ENCODE results near the gene SERPINA4. TPM values are rescaled to one million over a fixed set of nuclear protein-coding genes. Genes with fewer than 3 reads are reported as not detected.
A peak's percentile ranks its signal among the peaks of the same experiment; 100 is the strongest.

The SERPINA4 gene
- total RNA-seq, 1 experiment from 2014 or later, result not detected

DNA sequence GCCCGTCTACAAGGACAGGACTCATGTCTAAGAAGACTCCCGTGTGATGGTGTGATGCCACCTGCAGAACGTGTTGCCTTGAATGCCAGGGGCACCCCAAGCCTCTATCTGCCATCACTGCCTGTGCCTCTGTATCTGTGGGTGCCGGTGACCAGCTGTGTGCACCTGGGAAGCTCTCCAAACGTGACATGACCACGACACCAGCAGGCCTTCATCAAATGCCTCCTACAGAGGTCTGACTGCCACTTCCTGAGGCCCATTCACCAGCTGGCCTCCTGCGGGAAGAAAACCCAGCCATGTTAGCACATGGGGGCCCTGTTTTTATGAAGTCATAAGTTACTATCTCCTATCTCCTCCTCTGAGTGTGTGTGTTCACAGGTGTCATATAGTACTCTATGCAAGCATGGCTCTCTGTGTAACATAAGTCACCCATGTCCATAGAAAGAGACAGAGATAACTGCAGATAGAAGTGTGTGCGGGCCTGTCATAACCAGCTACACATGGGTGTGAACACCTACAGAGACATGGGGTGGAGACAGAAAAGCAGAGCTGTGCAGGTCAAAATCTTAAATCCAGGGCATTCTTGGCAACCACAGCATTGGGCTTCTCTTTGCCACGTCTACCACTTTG lies 18.3 kb upstream of the SERPINA4 start:
- DNase-seq (ENCODE audit: low read depth), result no peak

DNA sequence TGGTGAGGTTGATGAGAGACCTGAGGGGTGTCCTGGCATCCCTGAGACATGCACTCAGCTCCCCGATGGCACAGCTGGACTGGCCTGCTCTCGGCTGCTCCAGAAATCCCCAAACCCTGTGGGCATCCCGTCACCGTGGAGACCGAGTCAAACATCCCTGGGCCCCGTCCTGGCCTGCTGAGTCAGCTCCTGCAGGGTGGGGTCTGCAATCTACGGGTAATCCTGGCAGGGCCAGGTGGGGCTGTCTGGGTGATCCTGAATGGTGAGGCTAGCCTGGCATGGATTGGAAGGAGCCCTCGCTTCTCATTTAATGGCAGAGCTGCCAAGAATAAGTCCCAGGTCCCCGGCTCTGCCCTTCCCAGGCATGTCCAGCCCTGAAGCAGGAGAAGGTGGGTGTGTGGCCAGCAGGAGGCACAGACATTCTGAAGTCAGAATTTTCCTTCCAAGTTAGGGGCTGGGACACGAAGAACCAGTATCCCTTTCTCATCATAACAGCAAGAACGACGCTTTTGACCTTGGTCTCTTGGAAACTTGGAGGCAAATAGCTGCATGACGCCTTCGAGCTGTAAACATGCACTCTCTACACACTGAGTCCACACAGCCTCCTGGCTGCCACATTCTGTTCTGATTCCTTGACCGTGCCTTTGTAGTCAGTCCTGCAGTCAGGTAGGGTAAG lies 17.7 kb upstream of the SERPINA4 start:
- peak; percentile 53 for DNase-seq (ENCODE audit: low read depth)

DNA sequence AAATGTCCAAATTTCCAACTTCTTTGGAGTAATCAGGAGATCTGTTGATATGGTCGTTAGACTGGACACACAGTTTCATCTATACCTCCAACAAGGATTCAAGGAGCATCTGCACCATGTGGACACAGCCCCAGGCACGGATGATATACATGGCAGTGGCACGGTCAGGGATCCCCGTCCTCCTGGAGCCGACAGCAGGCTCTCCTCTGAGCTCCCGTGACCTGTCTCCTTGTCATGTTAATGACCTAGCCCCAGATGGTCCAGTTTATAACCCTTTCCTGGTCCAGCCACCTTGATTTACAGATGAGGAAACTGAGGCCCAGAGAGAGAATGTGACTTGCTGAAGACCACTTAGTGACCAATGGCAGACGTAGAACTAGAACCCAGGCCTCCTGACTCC lies 16.5 kb upstream of the SERPINA4 start:
- DNase-seq (ENCODE audit: low read depth), result no peak

DNA sequence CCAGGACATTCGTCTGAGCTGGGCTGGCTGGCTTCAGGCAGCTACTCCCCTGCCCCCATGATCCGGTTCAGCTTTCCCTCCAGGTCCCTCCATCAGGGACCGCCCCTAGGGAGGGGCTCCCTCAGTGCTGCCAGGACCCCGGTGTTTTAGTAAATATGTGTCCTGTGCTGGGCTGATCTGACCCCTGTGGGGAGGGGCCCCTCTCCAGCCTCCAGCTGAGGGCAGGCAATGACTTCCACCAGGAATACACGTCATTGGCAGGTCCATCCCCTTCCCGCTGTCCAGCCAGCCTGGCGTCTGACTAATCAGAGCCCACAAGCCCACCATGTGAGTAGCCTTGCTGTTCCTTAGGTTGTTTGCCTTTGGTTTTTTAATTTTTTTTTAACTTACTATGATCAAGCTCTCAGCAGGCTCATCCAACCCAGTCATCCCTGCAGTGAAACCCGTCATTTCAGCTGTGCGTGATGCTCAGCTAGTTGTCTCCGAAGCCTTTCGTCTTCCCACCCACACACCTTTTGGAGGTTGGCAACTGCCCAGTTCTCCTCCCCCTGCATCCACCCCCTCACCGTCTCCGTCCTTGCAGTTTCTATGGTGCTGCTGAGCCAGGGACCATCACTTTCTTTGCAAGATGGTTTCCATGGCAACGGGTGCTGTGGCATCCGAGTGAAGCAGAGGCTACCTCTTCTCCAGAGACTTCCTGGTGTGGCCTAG lies 16.0 kb upstream of the SERPINA4 start:
- DNase-seq (ENCODE audit: low read depth), result no peak

DNA sequence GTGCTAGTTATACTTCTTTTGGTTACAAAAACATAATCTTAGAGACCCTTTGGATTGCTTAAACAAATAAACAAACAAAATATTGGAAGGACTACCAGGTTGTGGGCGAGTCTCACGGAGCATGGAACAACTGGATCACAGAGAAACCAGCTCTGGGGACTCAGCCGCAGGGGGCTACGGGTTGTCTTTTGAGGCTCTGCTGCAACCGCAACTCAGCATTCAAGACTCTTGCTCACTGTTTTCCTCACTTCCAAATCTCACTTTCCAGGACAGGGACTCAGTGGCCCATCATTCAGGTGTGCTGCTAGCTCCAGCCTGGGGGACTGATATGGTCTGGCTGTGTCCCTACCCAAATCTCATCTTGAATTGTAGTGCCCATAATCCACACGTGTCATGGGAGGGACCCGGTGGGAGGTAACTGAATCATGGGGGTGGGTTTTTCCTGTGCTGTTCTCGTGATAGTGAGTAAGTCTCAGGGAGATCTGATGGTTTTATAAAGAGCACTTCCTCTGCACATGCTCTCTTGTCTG lies 14.0 kb upstream of the SERPINA4 start:
- no peak for DNase-seq (ENCODE audit: low read depth)

DNA sequence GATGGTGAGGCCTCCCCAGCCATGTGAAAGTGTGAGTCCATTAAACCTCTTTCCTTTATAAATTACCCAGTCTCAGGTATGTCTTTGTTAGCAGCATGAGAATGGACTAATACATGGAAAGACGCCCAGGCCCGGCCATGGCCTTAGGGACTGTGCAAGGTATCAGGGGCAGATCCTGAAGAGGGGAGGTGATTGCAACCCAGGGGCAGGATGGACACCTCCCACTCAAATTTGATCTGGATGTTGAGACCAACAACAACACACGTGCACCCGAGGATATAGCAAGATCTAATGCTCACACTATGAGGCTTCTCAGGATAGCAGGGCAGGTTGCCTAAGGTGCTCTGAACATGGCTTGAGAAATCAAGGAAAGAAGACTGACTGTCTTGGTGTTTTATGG lies 13.5 kb upstream of the SERPINA4 start:
- DNase-seq (ENCODE audit: low read depth), result no peak

DNA sequence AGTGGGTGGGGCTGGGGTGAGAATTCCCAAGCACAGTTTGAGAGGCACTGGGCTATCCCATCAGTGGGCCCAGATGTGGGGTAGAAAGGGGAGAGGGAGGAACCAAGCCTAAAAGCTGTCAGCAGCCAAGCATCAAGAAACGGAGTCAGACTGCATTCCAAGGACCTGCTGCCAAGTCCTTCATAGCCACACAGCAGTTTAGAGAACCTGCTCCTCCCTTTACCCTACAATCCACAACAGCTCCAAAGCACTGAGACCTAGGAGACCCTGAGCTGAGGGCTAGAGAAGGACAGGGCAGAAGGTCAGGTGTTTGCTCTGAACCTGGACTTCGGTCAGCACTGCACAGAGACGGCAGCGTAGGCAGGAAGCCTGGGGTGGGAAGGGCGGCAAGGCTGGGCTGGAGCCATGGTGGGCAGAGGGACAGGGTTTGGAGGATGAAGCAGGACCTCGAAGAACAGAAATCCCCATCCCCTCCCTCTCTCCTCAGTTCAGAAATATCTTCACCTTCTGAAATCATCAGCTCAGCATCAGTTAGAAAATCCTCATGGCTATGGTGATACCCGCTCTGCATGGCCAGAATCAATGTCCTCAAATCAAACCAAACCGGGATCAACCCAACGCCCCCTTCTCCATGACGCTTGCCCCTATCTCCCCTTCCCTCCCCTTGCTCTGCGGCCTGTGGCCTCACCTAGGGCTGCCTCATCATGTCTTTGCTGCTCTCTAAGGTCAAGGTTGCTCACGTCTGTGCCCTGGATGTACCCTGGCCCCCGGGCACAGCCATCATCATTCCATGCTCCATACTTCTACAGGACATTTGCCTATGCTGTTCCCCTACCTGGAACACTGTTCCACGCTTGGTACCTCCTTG lies 12.9 kb upstream of the SERPINA4 start:
- DNase-seq (ENCODE audit: low read depth), result no peak

DNA sequence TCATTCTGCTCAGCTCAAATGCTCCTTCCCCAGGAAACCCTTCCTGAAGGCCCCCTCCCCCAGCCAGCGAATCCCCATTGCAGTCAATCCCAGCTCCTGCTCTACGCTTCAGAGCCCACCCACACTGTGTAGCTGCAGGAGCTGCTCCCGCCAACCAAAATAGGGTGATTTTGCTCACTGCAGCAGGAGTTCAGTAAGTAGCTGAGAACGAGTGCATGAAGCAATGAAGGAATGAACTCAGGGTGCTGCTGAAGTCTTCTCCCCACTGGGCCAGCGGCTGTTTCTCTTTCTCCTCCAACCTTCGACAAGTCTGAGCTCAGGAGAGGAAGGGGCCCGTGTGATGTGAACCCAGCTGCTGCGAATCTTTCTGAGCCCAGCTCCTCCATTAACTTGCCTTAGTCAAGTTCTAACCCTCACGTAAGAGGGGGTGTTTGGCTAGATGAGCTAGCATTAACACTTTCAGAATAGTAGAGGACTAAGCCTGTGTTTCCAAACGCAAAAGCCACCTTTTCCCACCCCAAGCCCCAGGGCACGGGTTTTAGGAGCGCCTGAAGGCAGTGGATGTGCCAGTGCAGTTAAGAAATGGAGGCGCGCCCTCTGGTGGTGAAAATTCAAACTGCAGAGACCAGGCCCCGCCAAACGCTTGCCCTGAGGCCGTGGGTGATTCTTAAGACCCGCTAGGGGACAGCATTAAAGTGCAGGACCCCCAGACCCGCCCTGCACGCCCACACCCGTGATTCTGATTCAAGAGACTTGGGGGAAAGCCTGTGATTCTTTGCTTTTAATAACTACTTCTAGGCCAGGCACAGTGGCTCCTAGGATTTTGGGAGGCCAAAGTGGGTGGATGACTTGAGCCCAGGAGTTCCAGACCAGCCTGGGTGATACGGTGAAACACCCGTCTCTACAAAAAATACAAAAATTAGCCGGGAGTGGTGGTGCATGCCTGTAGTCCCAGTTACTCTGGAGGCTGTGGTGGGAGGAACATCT lies 11.9 kb upstream of the SERPINA4 start:
- peak; percentile 59 for DNase-seq (ENCODE audit: low read depth)

DNA sequence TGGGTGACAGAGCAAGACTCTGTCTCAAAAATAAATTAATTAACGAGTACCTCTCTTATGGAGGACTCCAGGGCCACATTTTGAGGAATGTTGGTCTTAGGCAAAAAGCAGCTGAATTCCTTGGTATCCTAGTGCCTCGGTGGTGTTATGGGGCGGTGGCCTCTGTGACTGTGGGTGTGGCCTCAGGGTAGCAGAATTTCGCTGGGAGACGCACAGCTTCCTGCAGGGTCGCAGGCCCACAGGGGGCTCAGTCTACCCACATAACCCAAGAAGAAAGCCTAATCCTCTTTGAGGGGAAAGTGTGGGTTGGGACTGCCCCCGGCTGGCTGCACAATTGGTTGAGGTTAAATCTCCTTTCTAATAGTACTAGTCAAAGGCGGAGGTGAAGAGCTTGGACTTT lies 11.2 kb upstream of the SERPINA4 start:
- no peak for DNase-seq (ENCODE audit: low read depth)

DNA sequence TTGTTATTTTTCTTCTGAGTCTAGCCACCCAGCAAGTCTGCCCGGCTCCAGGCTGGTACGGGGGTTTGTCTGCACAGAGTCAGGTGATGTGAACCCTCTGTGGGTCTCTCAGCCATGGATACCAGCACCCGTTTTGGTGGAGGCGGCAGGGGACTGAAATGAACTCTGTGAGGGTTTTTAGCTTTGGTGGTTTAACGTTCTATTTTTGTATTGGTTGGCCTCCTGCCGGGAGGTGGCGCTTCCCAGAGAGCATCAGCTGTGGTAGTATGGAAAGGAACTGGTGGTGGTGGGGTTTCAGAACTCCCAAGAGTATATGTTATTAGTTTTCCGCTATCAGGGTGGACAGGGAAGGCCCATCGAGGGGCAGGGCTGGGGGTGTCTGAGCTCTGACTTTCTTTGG lies 5.3 kb upstream of the SERPINA4 start:
- no peak for DNase-seq (ENCODE audit: low read depth)

DNA sequence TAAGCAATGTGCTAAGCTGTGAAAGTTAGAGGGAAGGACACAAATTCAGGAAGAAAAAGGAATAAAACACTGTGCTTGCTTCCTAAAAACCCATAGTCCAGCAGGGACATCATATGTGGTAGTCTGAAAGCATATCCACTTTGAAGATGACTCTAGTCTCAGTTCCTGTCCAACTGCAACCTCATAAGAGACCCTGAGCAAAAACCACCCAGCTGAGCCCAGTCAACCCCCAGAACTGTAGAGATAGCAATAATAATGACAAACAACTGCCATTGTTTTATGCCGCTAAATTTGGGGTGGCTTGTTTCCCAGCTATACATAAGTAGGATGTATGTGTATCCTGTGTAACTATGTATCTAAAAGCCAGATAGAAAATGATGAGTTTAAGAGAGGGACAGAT lies 3.9 kb upstream of the SERPINA4 start:
- DNase-seq (ENCODE audit: low read depth), result no peak

DNA sequence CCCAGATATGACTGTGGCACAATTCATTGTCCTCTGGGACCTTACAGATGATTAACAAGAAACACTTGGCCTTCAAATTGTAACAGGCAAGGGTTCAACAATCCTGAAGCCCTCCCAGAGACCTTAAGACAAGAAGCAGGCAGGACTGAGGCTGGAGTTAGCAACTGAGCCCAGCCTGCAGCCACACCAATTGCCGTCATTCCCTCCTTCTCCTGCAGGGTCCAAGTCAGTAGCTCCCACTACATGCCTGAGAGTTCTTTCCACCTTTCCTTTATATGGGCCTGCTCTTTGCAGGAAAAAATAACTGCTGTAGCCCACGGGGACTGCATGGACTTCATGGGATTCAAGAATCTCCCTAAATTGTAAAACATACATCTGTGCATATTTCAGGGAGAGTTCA lies 2.4 kb upstream of the SERPINA4 start:
- DNase-seq (ENCODE audit: low read depth), result no peak

DNA sequence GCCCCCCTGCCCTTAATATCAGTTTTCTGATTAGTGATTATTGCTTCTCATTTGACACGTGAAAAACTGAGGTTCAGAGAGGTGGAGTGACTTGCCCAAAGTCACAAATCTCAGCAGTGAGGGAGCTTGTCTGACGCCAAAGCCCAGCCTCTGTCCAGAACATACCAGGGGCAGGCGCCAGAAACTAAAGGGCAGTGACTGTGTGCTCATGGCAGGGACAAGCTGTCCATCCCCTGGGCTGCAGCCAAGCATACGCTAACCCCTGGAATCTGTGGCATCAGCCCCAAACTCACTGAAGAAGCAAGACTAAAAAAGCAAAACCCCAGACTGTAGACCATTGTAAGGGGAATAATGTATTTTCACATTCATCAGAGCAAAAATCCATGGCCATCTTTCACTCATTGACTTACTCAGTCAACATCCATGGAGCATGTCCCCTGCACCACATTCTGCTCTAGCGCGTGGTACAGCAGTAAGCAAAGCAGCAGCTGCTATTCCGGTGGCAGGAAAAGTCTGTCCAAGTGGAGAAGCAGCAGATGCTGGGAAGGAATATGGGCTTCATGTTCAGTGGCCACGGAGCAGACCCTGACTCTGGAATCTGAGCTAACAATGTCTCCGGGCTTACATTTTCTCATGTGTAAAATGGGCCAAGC lies 1.5 kb upstream of the SERPINA4 start:
- DNase-seq (ENCODE audit: low read depth), result no peak

DNA sequence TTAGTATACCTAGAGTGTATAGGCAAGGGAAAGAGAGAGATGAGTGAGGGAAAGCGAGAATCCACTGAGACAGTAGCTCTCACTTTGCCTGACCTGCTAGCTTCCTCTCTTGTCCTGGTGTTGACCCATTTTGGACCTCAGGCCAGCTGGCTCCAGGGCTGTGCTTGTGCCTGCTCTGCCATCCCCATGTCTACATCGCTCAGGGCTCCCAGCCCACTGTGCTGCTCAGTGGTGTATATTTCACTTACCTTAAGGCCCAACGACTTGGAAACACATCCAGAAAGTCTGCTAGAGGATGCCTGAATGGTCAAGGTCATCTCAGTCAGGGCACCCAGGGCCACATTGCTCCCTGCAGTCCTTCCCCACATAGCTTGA lies 964 bp upstream of the SERPINA4 start:
- no peak for DNase-seq (ENCODE audit: low read depth)

DNA sequence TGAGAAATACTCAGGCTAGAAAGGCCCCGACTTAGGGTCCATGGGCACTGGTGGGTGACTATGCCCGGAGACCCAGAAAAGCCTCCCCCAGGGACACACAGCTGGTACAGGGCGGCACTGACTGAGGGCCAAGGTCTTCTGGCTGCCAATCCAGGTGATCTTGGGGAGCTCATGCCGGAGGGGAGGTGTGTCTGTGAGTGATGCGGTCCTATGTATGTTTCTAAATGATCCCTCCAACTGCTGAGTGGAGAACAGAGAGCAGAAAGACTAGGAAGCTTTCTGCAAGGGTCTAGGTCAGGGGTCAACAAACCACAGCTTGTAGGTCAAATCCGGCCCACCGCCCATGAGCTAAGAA lies 391 bp downstream of the SERPINA4 start:
- no peak for DNase-seq (ENCODE audit: low read depth)

DNA sequence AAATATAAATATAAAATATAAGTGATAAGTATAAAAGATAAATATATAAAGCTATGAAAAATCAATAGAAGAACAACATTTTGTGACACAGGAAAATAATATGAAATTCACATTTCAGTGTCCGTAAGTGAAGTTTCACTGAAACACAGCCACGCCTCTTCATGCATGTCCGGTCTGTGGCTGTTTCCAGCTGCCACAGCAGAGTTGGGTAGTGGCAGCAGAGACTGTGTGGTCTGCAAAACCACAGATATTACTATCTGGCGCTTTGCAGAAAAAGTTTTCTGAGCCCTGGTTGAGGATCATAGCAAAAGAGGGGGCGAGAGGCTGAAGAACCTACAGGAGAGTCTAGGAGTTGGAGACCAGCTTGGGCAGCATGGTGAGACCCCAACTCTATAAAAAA lies 780 bp downstream of the SERPINA4 start:
- no peak for DNase-seq (ENCODE audit: low read depth)

DNA sequence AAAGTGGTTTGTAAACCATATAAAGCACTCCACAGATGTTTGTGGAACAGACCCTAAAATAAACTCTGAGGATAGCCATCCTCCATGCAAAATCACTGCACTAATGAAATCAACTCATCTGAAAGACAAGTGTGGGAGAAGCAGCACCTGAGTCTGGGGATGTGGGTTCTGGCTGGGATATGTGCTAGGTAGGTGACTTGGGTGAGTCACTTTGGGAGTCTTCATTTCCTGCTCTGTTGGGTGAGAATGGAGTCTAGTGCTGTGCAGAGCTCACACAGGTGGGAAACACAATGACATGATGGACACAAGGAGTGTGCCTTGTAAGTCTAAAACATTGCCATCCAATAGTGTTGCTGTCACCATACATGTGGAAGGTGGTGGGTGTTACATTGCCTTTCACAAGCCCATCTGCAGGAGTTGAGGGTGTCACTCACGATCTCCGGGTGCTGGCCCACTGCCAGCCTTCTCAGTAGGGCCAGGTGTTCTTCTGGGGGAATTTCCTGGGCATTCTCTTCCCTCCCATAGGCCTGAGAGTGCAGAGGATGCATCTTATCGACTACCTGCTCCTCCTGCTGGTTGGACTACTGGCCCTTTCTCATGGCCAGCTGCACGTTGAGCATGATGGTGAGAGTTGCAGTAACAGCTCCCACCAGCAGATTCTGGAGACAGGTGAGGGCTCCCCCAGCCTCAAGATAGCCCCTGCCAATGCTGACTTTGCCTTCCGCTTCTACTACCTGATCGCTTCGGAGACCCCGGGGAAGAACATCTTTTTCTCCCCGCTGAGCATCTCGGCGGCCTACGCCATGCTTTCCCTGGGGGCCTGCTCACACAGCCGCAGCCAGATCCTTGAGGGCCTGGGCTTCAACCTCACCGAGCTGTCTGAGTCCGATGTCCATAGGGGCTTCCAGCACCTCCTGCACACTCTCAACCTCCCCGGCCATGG lies 2.0 kb downstream of the SERPINA4 start:
- DNase-seq (ENCODE audit: low read depth), result no peak

DNA sequence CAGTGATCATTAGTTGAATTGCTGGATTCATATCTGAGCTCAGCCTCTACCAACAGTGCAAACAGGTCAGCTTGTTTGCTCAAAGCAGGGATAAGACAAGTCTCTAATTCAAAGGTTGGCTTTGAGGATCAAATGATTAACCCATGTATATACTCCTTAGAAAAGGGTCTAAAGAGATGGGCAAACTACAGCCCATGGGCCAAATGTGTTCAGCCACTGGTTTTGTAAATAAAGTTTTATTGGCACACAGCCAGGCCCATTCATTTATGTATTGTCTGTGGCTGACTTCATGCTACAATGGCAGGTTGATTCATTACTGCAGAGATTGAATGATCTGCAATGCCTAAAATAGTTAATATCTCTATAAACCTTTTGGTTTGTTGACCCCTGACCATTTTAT lies 3.1 kb downstream of the SERPINA4 start:
- no peak for DNase-seq (ENCODE audit: low read depth)

DNA sequence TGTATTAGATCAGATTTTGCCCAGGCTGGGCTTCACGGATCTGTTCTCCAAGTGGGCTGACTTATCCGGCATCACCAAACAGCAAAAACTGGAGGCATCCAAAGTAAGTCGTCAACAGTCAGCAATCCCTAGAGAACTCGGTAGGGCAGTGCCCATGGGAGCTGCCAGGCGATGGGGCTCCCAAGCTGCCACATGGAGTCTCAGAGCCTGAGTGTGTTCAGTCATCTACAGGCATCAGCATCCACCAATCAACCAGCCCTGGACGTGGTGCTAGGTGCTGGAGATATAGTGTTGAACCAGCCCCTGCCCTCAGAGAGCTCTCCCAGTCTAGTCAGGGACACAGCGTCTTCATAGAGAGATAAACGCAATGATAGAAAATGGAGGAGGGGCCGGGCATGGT lies 6.9 kb downstream of the SERPINA4 start:
- DNase-seq (ENCODE audit: low read depth), result no peak

Measured in Daoy (cell line).